HG03060 (cell line): ENCODE results near the gene SMIM34.
"Not testable (repeated sequence)": the region's sequence is repeated elsewhere in the genome, so short reads cannot be mapped to it uniquely, and the experiment has no call there.

Source experiments
- ATAC-seq: cut with Tn5 transposase; IDR thresholded peaks from one replicate; pipeline ENCODE4 v1.9.1; 2021; ENCODE audit warnings: low read depth, moderate number of reproducible peaks; ENCODE audit not compliant: unreplicated experiment

SMIM34 gene

DNA sequence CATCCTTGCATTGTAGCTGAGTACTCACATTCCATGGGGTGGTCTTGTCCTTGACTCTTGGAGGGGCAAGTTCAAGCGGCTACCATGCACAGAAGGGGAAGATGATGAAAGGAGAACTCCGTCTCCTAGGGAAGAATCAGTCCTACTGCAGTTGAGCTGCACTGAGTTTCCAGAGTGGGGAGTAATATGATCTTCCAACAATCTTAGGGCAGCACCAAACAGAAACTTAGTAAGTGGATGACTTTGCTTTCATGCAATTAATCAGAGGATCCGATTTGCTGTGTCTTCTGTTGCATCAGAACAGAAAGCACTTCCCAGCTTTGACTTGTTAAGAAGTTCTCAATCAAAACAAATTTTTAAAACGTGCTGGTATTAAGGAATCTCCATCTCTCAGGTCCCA, at the start of gene SMIM34:
SMIM34 (minus strand) TSS at position 147 of the 400 bp plus-strand sequence; CDS start at position 35, 112 bp downstream.
- ATAC-seq: not testable (repeated sequence)

DNA sequence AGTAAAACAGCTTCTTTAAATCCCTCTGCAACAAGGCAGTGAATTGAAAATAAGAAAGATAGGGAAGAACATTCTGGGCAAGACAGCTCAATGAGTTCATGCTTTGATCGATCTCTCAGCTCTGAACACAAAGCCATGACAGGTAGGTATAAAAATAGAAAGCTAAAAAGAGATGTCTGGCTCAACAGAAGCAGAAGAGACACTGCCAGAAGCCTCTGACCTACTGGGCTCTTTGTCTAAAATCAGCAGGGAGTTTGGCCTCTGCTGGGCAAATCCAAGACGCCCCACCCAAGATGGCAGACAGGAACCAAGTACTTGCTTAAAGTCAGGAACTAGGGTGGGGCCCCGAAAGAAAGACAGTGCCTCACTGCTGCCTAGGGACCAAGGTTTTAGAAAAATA, 43.6 kb upstream of the SMIM34 start:
- ATAC-seq: not testable (repeated sequence)

DNA sequence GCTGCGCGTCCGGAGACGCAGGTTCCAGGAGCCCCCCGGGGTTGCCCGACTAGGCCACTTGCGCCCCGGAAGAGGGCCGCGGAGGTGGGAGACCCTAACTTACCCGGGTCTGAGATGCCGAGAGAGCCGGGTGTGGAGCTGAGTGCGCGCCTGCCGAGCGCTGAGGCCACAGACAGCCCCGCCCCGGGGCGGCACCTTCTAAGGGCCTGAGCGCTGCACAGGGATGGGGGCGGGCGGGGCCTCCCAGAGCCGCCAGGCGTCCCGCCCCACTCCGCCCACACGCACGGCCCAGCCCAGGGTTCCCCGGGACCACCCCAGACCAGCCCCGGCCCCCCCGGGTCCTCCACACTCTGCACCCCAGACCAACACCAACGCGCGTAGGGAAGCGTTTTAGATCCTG, 35.7 kb upstream of the SMIM34 start:
- not testable (repeated sequence) for ATAC-seq

DNA sequence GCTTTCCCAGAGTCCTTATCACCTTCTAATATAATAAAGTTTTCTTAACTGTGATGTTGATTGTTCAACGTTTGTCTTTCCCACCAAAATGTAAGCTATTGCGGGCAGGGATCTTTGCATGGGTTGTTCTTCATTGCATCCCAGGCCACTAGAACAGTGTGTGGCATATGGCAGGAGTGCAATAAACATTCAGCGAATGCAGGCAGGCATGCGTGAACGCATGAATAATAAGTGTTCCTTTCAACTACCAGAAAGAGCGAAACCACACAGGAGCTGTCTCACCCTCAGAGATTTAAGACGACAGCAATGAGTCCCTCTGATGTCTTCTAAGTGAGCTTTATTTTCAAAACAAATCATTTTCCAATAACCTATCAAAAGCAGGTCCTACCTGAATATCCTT, 34.5 kb upstream of the SMIM34 start:
- not testable (repeated sequence) for ATAC-seq

- ATAC-seq: not testable (repeated sequence)
These were observed 32.4 kb upstream of the SMIM34 start for GRCh38 chr21:34456180-34456579.

DNA sequence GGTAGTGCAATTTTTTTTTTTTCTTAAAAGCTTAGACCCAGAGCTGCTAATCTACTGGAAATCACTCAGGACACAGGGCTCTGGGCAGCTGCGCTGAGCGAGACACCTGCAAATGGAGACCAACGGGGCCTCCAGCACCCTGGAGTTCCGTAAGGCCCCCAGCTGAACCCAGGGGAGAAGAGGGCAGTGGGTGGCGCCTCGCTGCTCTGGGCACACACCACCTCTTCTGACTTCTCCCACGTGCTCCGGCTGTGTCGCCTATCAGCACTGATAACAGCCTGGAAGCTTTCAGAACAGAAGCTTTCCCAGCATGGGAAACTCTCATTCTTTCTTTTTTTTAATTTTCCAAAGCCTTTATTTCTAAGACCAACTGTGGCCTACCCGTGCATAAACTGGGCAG, 31.9 kb upstream of the SMIM34 start:
- not testable (repeated sequence) for ATAC-seq

DNA sequence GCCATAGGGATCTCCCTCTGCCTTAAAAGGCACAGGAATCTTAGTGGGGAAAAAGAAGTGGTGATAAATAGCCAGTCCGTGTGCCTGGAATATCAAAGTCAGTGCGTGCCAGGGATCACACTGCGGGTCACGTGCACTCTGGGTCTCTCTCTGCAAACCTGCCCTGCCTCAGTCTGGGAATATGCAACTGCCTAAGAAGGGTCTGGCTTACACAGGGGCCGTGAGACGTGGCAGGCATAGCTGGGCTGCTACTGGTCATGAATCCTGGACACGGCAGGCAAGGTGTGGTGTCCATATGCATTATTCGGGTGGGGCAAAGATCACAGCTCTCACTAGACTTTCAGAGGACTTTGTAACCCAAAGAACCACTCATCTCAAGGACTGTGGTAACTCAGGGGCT, 23.3 kb upstream of the SMIM34 start:
- not testable (repeated sequence) for ATAC-seq

- ATAC-seq: not testable (repeated sequence)
These were observed 19.7 kb upstream of the SMIM34 start for GRCh38 chr21:34443486-34443885.

DNA sequence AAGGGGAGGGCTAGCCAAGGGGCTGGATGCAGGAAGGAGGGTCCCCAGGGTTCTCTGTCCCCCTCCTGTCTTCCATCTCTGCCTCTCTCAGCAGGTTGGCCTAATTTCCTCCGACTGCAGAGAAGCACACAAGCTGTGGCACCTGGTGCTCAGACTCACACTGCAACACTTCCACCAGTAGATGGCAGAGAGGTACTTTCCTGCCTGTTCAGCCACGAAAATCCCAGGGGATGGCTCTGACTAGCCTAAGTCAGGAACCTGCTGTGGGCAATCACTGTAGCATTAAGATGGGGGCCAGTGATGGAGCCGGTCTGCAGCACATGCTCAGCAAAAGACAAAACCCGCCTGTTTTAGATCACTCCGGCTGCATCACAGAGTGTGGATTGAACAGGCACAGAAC, 6.0 kb upstream of the SMIM34 start:
- not testable (repeated sequence) for ATAC-seq

DNA sequence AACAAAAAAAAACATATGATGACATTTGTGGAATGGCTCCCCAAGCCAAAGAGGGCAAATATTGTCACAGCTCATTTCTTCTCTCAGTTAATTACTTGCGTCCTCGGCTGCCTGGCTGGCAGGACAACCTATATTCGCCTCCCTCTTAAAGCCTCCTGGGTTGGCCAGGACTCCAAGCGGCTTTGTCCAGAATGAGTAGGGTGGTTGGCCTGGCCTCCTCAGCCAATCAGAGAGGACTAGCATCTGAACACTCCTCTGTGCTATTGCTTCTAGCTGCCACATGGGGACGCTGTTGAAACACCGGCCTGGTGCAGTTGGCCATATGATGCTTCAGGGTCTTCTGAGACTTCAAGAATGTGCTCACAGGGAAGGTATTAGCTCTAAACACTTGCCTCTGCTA, 4.7 kb upstream of the SMIM34 start:
- ATAC-seq: not testable (repeated sequence)

DNA sequence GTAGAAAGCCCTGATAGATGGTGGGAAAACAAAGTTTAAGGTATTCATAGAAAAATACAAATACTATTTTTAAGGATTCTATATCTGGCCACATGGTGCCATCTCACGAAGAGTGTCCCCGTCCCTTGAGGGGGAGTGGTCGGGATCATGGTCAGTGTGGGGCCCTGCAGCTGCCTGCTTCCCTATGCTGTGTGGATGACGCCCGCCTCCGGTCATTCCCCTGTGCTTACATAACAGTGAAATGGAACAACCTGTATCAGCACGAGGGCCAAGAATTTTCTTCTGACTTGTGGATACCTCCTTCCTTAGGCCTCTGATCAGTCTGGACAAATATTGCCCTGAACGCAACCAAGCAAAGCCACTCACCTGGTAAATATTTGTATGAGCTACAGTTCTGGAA, 3.6 kb upstream of the SMIM34 start:
- ATAC-seq: not testable (repeated sequence)

- ATAC-seq: not testable (repeated sequence)
These were observed 6.2 kb downstream of the SMIM34 start for GRCh38 chr21:34417448-34418077.

GRCh38 chr21:34407294-34407693, 16.5 kb downstream of the SMIM34 start:
- not testable (repeated sequence) for ATAC-seq

GRCh38 chr21:34406676-34407075, 17.1 kb downstream of the SMIM34 start:
- not testable (repeated sequence) for ATAC-seq

DNA sequence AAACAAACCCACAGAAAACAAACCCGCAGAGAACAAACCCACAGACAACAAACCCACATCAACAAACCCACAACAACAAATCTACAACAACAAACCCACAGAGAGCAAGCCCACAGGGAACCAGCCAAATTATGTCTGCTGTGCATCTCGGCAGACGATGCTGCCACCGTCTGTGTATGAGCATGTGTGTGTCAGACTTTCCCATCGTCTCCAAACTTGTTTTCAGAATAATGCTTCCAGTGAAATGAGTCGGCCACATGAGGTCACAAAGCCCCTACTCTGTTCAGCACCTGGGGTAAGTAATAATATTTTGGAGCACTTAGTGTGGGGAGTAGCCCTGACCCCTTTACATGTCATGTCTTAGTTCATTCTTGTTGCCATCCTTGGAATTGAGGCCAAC, 17.6 kb downstream of the SMIM34 start:
- not testable (repeated sequence) for ATAC-seq

DNA sequence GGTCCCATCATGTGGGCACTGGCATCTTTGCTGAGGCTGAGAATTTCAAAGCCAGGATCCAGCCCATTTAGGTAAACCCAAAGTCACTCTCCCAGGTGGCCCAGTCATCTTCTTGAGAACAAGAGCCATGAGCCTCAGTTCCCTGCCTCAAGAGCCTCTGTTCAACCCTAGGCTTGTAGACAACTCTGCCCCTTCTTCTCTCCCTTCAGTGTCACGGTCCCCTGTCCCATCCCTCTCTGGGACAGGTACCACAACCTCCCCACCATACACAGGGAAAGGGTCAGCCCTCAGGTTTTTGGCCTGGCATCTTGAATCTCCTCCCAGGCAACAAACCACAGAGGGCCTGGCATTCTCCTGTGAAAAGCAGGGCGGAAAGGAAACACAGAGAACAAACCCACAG, 18.1 kb downstream of the SMIM34 start:
- ATAC-seq: not testable (repeated sequence)

DNA sequence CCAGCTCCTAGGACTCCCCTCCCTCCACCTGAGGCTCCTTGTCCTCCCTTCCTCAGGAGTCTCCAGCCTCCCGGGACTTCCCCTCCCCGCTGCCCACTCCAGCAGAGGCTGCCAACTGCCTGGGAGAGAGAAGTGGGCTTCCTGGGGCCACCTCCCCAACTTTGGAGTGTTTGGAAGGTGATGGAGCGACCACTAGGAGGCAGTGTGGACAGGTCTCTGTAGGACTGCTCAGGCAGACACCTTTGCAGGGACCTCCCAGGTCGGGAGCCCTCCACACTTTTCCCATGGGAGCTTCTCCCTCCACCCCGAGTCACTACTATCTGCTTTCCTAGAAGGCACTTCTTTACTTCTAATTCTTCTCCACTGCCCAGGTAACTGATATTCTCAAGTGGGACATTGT, 19.0 kb downstream of the SMIM34 start:
- ATAC-seq: not testable (repeated sequence)

- not testable (repeated sequence) for ATAC-seq
These were observed 23.2 kb downstream of the SMIM34 start for GRCh38 chr21:34400522-34400921.

DNA sequence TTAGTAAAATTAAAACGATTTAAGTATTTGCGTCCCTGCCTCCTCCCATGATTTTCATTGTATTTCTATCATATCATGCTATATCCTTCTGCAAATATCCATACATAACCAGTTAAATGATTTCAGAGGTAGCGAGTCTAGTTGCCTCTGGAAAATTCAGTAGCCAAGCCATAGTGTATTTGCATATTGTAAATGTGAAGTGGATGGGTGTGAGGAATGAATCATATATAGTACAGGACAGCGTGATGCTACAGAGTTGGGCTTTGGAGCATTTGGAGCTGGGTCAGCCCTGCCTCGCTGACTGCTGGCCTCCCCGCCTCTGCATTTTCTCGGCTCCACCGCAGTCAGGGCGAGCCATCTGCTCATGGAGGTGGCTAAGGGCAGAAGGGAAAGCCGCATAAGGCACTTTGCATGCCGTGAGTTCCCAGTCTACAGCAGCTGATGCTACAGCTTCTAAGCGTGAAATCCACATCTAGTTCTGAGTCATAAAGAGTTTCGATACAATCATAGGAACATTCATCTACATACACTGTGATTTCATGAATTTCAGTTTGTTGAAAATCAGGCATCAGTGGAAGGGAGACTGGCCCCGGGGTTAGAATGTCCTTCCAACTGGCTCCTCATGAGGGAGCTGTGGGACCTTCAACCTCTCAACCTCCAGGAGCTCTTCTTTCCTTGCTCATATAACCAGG, 39.9 kb downstream of the SMIM34 start:
- ATAC-seq: peak; percentile 98

DNA sequence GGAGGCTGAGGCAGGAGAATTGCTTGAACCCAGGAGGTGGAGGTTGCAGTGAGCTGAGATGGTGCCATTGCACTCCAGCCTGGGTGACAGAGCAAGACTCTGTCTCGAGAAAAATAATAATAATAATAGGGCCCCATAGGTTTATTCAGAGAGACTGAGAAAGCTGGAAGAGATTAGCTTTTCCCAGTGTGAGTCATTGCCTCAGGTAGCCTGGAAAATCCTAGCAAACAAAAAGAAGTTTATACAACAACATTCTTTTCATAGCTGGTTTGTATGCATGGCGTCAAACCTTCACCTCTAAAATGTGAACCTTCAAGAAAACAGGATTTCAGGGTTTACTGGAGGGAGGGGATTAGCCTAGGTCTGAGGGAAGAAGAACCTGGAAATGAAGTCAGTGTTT, 40.6 kb downstream of the SMIM34 start:
- not testable (repeated sequence) for ATAC-seq

DNA sequence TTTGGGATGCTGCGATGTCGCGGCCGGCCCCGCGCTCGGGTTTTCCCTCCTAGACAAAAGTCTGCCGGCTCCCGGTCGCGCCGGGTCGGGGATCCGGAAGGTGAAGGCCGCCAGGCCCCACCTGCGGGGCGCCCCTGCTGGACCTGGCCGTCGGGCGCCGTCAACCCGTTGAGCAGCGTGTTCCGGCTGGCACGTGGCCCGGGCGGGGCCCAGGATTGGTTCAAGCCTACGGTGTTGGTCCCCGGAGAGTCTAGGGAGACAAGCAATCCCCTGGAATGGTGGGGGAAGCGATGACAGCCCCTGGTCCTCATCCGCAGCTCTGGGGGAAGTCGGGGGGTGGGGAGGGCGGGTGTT, 48.2 kb downstream of the SMIM34 start:
- peak; percentile 29 for ATAC-seq
